Ascending aorta (tissue), 2 donors: ENCODE results near the gene APOA1. TPM values are rescaled to one million over a fixed set of nuclear protein-coding genes. Genes with fewer than 3 reads are reported as not detected.
A peak's percentile ranks its signal among the peaks of the same experiment; 100 is the strongest.

ENCODE experiments used
- DNase-seq, 2 donors: peaks; one replicate each; pipeline ENCODE4 v3.0.0-alpha.2; 2019; ENCODE audit warnings: low spot score in 2 of 2
- H3K27ac ChIP-seq, 2 donors: fragments of 200-600 bp; sonication (generic); one replicate each; pipeline ENCODE4 v1.5.1; 2016 to 2017; ENCODE audit warnings: mild to moderate bottlenecking in 1 of 2
- H3K27me3 ChIP-seq: fragments of 200-600 bp; sonication (generic); one replicate; pipeline ENCODE4 v1.5.1; 2017
- H3K36me3 ChIP-seq, 2 donors: fragments of 200-600 bp; sonication (generic); one replicate each; pipeline ENCODE4 v1.5.1; 2016
- H3K4me1 ChIP-seq, 2 donors: fragments of 200-600 bp; sonication (generic); one replicate each; pipeline ENCODE4 v1.5.1; 2016 to 2017; ENCODE audit warnings: mild to moderate bottlenecking in 1 of 2
- H3K4me3 ChIP-seq, 2 donors: fragments of 200-600 bp; sonication (generic); one replicate each; pipeline ENCODE4 v1.5.1; 2016 to 2017; ENCODE audit warnings: mild to moderate bottlenecking in 1 of 2
- H3K9me3 ChIP-seq, 2 donors: fragments of 200-600 bp; sonication (generic); one replicate each; pipeline ENCODE4 v1.5.1; 2016
- intact Hi-C: fragments of 100-400 bp; cut with DNase I; formaldehyde crosslinking; loops from one replicate; pipeline ENCODE4 v1.15.1; 2023
- total RNA-seq: library from RNA; depleted of rRNA; stranded (reverse); fragments of >200 nt; gene quantifications from one replicate; pipeline ENCODE4 v1.1.0, GENCODE V29; 2016
- TF ChIP-seq, protein P1 (sequence below), 3 experiments: fragments of 200-600 bp in 2 of 3; fragments of 450-650 bp in 1 of 3; sonication (generic) in 2 of 3; IDR thresholded peaks; one replicate each; pipeline ENCODE4 v1.5.1; 2016 to 2019; ENCODE audit warnings: antibody characterized with exemption in 3 of 3, mild to moderate bottlenecking in 1 of 3, moderate library complexity in 1 of 3

APOA1 gene
- total RNA-seq, 1 donor from 2014 or later = 80.3 TPM

DNA sequence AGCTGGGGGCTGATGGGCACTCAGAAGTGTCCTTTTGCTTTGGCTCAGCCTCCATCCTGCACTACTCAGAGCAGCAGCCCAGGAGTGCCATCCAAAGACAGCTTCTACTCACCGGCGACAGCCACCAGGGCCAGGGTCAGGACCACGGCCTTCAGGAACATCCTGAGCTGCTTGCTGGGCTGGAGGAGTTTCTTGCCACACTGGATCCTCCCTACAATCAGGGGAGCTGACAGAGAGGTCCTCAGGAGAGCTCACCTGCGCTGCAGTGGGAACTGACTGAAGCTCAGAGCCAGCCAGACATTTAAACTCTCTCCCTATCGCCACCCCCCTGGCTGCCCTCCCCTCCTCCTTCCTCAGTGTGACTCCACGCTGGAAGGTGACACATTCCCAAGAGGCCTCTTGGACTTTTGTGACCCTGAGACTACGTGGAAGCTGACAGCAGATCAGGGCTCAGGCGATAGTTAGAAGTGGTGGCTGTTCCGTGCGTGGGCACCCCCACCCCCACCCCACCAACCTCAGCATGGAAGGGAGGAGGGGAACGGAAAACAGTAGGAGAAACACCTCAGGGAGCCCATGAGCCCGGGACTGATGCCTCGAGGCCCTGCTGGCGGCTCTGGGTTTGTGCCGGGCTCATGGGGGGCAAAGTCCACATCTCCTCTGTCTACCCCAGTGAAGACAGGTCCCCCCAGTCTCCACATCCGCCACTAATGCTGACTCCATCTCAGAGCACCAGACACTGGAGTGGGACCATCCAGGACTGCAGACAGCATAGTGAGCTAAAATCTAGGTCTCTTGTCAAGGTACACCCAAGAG is 14.2 kb downstream of the APOA1 start, which contains the start of gene APOA4:
APOA4 (minus strand) TSS at position 274 of the 813 bp plus-strand sequence; CDS start at position 161, 113 bp downstream.
- TF ChIP-seq, protein P1, sequence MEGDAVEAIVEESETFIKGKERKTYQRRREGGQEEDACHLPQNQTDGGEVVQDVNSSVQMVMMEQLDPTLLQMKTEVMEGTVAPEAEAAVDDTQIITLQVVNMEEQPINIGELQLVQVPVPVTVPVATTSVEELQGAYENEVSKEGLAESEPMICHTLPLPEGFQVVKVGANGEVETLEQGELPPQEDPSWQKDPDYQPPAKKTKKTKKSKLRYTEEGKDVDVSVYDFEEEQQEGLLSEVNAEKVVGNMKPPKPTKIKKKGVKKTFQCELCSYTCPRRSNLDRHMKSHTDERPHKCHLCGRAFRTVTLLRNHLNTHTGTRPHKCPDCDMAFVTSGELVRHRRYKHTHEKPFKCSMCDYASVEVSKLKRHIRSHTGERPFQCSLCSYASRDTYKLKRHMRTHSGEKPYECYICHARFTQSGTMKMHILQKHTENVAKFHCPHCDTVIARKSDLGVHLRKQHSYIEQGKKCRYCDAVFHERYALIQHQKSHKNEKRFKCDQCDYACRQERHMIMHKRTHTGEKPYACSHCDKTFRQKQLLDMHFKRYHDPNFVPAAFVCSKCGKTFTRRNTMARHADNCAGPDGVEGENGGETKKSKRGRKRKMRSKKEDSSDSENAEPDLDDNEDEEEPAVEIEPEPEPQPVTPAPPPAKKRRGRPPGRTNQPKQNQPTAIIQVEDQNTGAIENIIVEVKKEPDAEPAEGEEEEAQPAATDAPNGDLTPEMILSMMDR (IDR thresholded peaks at IDR 0.05) = no peak
- no peak within 1 kb of the TSS for H3K27ac ChIP-seq
- H3K9me3 ChIP-seq = no peaks in the 10 kb centered on the region
- intact Hi-C loops = no loop called here
- no peak within 1 kb of the TSS for H3K4me3 ChIP-seq
- no peaks in the 10 kb centered on the region for H3K36me3 ChIP-seq
- no peaks in the 10 kb centered on the region for H3K27me3 ChIP-seq
- no peak for DNase-seq
- no peaks in the 10 kb centered on the region for H3K4me1 ChIP-seq

DNA sequence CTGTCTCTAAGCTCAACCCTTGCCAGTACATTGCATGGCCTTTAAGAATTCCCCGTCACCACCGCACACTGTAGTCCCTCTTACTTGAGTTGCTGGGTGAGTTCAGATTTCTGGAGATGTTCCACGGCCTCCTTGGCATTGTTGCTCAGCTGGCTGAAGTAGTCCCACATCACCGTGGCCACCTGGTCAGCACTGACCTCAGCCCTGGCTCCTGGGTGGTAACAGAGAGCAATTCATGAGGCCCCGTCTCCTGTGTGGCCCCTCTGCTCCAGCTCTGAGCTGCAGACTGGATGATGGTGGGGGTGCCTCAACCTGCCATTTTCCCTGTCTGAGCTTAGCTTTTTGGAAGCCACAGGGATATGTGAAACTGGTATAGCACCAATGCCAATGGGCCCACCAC is 14.8 kb downstream of the APOA1 start:
- TF ChIP-seq, protein P1 (IDR thresholded peaks at IDR 0.05) = no peak
- Histone ChIP-seq H3K27me3 (no peaks in the 10 kb centered on the region), H3K9me3 (no peaks in the 10 kb centered on the region), H3K4me3 (no peak overlapping the region), H3K27ac (no peak overlapping the region), H3K36me3 (no peaks in the 10 kb centered on the region), H3K4me1 (no peaks in the 10 kb centered on the region)
- intact Hi-C loops = no loop called here
- no peak for DNase-seq

DNA sequence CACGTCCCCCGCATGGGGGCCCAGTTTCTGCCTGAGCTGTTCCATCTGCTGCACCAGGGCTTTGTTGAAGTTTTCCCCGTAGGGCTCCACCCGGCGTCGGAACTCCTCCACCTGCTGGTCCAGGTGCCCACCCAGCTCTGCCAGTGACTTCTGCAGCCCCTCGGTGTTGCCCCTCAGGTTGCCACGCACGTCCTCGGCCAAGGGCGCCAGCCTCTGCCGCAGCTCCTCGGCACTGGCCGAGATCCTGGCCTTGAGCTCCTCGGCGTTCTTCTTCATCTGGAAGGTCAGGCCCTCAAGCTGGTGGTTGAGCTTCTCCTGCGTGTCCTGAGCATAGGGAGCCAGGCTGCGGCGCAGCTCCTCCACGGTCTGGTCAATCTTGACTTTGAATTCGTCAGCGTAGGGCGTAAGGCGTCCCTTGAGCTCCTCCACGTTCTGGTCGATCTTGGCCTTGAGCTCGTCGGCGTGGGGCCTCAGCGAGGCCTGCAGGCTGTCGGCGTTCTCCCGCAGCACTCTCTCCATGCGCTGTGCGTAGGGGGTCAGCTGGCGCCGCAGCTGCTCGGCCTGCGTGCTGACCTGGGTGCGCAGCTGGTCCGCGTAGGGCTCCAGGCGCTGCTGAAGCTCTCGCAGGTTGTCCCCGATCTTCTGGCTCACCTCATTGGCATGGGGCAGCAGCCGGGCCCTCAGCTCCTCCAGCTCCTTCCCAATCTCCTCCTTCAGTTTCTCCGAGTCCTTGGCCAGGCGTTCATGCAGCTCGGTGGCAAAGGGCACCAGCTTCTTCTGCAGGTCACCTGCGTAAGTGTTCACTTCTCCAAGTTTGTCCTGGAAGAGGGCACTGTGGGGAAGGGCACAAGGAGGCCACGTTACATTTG is 16.1 kb downstream of the APOA1 start:
- H3K27ac ChIP-seq = no peak overlapping the region
- DNase-seq = no peak
- H3K4me3 ChIP-seq = no peak overlapping the region
- intact Hi-C loops = no loop called here
- no peaks in the 10 kb centered on the region for H3K9me3 ChIP-seq
- H3K27me3 ChIP-seq = no peaks in the 10 kb centered on the region
- TF ChIP-seq, protein P1 (IDR thresholded peaks at IDR 0.05) = no peak
- H3K36me3 ChIP-seq = no peaks in the 10 kb centered on the region
- no peaks in the 10 kb centered on the region for H3K4me1 ChIP-seq

DNA sequence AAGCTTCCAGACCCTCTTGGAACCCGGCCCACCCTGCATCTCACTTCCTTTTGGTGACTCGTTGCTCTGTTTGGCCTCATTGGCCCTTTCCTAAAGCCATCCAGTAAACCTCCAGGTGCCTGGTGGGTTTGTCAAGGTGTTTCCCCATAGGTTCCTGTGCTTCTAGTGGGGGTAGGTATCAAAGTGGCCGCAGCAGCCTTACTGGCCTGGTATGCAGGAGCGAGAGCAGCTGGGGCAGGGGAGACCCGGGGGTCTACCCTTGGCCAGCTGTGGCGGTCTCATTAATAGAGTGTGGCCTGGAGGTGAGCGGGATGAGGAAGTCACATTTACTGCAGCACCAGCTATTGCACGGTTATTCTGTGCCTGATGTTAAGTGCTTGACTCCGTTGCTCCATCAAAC is 18.4 kb downstream of the APOA1 start:
- H3K4me3 ChIP-seq = no peak overlapping the region
- no peaks in the 10 kb centered on the region for H3K27me3 ChIP-seq
- H3K36me3 ChIP-seq = no peaks in the 10 kb centered on the region
- DNase-seq = no peak
- no peaks in the 10 kb centered on the region for H3K4me1 ChIP-seq
- H3K9me3 ChIP-seq = no peaks in the 10 kb centered on the region
- intact Hi-C loops = no loop called here
- TF ChIP-seq, protein P1 (IDR thresholded peaks at IDR 0.05) = no peak
- H3K27ac ChIP-seq = no peak overlapping the region

DNA sequence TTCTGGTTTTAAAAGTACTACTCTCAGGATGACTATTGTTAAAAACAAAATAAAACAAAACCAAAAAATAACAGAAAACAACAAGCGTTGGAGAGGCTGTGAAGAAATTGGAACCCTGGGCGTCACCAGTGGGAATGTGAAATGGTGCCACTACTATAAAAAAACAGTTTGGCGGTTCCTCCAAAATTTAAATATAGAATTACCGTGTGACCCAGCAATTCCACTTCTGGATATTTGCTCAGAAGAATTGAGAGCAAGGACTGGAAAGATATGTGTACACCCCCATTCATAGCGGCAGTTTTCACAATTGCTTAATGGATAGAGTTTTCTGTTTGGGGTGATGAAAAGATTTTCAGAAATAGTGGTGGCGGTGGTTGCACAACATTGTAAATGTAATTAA is 22.9 kb downstream of the APOA1 start:
- no peaks in the 10 kb centered on the region for H3K9me3 ChIP-seq
- no peak overlapping the region for H3K4me3 ChIP-seq
- intact Hi-C loops = no loop called here
- H3K36me3 ChIP-seq = no peaks in the 10 kb centered on the region
- TF ChIP-seq, protein P1 (IDR thresholded peaks at IDR 0.05) = no peak
- peak overlapping the region in 1 of 2 donors; percentile 66 for H3K27ac ChIP-seq
- no peaks in the 10 kb centered on the region for H3K27me3 ChIP-seq
- H3K4me1 ChIP-seq = no peaks in the 10 kb centered on the region
- no peak for DNase-seq
